Sigmoid colon (tissue), 7 donors: Measurements from ENCODE around the gene RPTOR. TPM values are rescaled to one million over a fixed set of nuclear protein-coding genes. Genes with fewer than 3 reads are reported as not detected.

Experiments used
- DNase-seq: peaks from one replicate; pipeline ENCODE4 v3.0.0-alpha.2; 2019
- H3K27ac ChIP-seq, 4 donors: fragments of 200-600 bp; sonication (generic); one replicate each; pipeline ENCODE4 v1.5.1; 2016 to 2019; ENCODE audit warnings: mild to moderate bottlenecking in 1 of 4
- H3K27me3 ChIP-seq, 3 donors: fragments of 200-600 bp; sonication (generic); one replicate each; pipeline ENCODE4 v1.5.1; 2019; ENCODE audit warnings: mild to moderate bottlenecking in 1 of 3
- H3K36me3 ChIP-seq, 4 donors: fragments of 200-600 bp; sonication (generic); one replicate each; pipeline ENCODE4 v1.5.1; 2016 to 2019
- H3K4me1 ChIP-seq, 4 donors: fragments of 200-600 bp; sonication (generic); one replicate each; pipeline ENCODE4 v1.5.1; 2017 to 2019
- H3K4me3 ChIP-seq, 4 donors: fragments of 200-600 bp; sonication (generic); one replicate each; pipeline ENCODE4 v1.5.1; 2017 to 2019; ENCODE audit warnings: mild to moderate bottlenecking in 2 of 4, moderate library complexity in 1 of 4
- H3K9me3 ChIP-seq, 4 donors: fragments of 200-600 bp in 3 of 4; sonication (generic) in 3 of 4; one replicate each; pipeline versions ENCODE4 v1.5.1 to v1.6.1; 2013 to 2019
- EP300 ChIP-seq, 4 donors: sonication (generic); formaldehyde crosslinking; IDR thresholded peaks; one replicate each; pipeline ENCODE4 v1.6.1; 2017; ENCODE audit warnings: antibody characterized with exemption in 4 of 4
- POLR2A ChIP-seq, 2 donors: fragments of 450-650 bp; IDR thresholded peaks; one replicate each; pipeline ENCODE4 v1.6.1; 2016; ENCODE audit warnings: antibody characterized with exemption in 2 of 2, mild to moderate bottlenecking in 2 of 2, moderate library complexity in 2 of 2
- POLR2AphosphoS5 ChIP-seq, 4 donors: sonication (generic); formaldehyde crosslinking; IDR thresholded peaks; one replicate each; pipeline ENCODE4 v1.6.1; 2017; ENCODE audit warnings: antibody characterized with exemption in 4 of 4
- WGBS, 2 donors: extraction: QIAGEN DNeasy Blood & Tissue Kit; methylation state at CpG; one replicate each; pipeline ENCODE4 v1.1.7; 2013; 5-methylcytosine and 5-hydroxymethylcytosine counted together
- intact Hi-C: fragments of 100-400 bp; cut with DNase I; formaldehyde crosslinking; loops from one replicate; pipeline ENCODE4 v1.15.1; 2023
- polyA plus RNA-seq, 3 donors: library from polyadenylated mRNA; stranded (reverse); fragments of 200-250 nt; gene quantifications; one replicate each; pipeline ENCODE4 v1.2.3, GENCODE V29; 2013
- total RNA-seq, 4 donors: library from RNA; depleted of rRNA; stranded (reverse); fragments of >200 nt; gene quantifications; one replicate each; pipeline ENCODE4 v1.1.0, GENCODE V29; 2016
- TF ChIP-seq, protein P1 (sequence below), 4 experiments: fragments of 450-650 bp in 3 of 4; fragments of 200-600 bp in 1 of 4; IDR thresholded peaks; one replicate each; pipeline ENCODE4 v1.5.1; 2016 to 2019; ENCODE audit warnings: antibody characterized with exemption in 4 of 4, mild to moderate bottlenecking in 3 of 4, moderate library complexity in 2 of 4
- donor health status: healthy with polysubstance abuse.
- donor health status: Bipolar disorder and iron deficiency.
- donor health status: healthy.

RPTOR gene
- total and polyA plus RNA-seq, 7 donors, result 3.7 to 68.7 (median 22.9) TPM

DNA sequence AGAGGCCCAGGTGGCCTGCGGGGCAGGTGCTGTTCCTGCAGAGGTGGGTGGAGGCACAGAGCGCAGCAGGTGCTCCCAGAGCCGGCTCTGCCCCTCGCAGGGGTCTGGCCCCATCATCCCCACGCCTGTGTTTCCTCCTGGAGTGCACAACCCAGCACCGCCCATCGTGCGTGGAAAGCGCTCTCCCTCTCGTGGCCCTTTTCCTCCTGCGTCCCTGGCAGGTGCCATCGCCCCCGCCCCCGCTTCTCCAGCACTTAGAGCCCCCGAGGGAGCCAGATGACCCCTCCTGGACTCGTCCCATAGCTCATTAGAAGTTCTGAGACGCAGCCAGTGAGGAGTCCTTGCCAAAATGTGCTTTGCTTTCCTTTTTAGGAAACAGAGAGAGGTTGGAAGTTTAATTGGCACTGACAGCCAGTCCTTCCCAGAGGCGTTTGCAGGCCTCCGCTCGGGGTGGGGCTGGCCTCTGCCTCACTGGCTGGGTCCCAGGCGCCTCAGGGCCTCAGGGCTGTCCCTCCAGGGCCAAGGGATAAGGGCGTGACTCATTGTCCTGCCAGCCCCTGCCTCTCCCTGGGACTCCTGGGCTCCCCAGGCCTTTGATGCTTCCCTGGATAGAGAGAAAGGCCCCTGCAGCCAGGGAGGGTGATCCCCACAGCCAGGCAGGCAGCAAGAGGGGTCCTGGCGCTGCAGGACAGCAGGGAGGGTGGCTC is 414.8 kb downstream of the RPTOR start:
- Histone ChIP-seq H3K9me3 (no peaks in the 10 kb centered on the region), H3K27ac (peak overlapping the region; percentile 91 to 93 (median 91)), H3K4me1 (peaks cover 0 to 46% (median 44%) of the 10 kb centered on the region in 4 donors), H3K36me3 (peaks cover 0 to 9% (median 2%) of the 10 kb centered on the region in 4 donors), H3K27me3 (no peaks in the 10 kb centered on the region), H3K4me3 (peak overlapping the region in 1 of 4 donors; percentile 6)
- DNase-seq, result peak; percentile 98
- 63 to 67% methylated on average over 23 of the region's 23 CpGs for WGBS, 2 donors
- TF ChIP-seq POLR2AphosphoS5 (IDR thresholded peaks at IDR 0.05), result peak; percentile 67 to 88 (median 80)
- peak in 3 of 4 donors; percentile 53 to 85 (median 77) for TF ChIP-seq EP300 (IDR thresholded peaks at IDR 0.05)
- TF ChIP-seq POLR2A (IDR thresholded peaks at IDR 0.05), result no peak
- TF ChIP-seq, protein P1, sequence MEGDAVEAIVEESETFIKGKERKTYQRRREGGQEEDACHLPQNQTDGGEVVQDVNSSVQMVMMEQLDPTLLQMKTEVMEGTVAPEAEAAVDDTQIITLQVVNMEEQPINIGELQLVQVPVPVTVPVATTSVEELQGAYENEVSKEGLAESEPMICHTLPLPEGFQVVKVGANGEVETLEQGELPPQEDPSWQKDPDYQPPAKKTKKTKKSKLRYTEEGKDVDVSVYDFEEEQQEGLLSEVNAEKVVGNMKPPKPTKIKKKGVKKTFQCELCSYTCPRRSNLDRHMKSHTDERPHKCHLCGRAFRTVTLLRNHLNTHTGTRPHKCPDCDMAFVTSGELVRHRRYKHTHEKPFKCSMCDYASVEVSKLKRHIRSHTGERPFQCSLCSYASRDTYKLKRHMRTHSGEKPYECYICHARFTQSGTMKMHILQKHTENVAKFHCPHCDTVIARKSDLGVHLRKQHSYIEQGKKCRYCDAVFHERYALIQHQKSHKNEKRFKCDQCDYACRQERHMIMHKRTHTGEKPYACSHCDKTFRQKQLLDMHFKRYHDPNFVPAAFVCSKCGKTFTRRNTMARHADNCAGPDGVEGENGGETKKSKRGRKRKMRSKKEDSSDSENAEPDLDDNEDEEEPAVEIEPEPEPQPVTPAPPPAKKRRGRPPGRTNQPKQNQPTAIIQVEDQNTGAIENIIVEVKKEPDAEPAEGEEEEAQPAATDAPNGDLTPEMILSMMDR (IDR thresholded peaks at IDR 0.05), result no peak
- intact Hi-C loops, result loop anchor here (2.0 to 10.0 kb wide), 3 partner anchors 17 to 505 kb away; no protein-coding TSS in a partner anchor

DNA sequence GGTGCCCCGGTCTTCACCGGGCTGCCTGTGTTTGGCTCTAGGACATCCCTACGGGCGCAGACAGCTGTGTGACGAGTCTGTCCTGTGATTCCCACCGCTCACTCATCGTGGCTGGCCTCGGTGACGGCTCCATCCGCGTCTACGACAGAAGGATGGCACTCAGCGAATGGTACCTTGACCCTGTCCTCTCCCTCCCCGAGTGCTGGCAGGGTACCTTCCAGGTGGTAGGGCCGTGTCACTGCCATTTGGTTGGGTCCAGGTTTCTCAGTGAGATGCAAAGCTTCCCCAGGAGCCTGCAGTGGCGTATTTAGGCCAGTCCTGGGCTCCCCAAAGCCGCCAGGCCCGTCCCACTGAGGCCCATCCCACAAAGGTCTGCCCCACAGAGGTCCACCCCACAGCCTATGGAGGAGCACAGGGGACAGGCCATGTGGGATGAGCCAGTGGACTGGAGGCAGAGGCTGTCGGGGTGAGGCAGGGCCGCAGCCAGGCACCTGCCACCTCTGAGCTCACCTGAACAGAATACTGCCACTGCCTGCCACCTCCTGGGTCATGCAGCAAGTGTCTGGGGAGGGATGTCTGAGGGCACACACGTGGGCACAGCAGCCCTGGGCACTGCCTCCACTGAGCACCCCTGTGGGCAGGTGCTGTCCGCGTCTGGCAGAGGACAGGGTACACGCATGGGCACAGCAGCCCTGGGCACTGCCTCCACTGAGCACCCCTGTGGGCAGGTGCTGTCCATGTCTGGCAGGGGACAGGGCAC is 415.6 kb downstream of the RPTOR start:
- WGBS, 2 donors, result 89 to 91% methylated on average over 24 of the region's 24 CpGs
- Histone ChIP-seq H3K9me3 (no peaks in the 10 kb centered on the region), H3K4me1 (peaks cover 0 to 46% (median 44%) of the 10 kb centered on the region in 4 donors), H3K36me3 (peaks cover 0 to 16% (median 3%) of the 10 kb centered on the region in 4 donors), H3K27ac (peak overlapping the region; percentile 91 to 93 (median 91)), H3K4me3 (peak overlapping the region in 1 of 4 donors; percentile 6), H3K27me3 (no peaks in the 10 kb centered on the region)
- no peak for TF ChIP-seq POLR2A (IDR thresholded peaks at IDR 0.05)
- TF ChIP-seq, protein P1 (IDR thresholded peaks at IDR 0.05), result no peak
- TF ChIP-seq POLR2AphosphoS5 (IDR thresholded peaks at IDR 0.05), result no peak
- no peak for TF ChIP-seq EP300 (IDR thresholded peaks at IDR 0.05)
- DNase-seq, result no peak
- intact Hi-C loops, result loop anchor here (10.0 kb wide), 1 partner anchor 505 kb away; no protein-coding TSS in a partner anchor

DNA sequence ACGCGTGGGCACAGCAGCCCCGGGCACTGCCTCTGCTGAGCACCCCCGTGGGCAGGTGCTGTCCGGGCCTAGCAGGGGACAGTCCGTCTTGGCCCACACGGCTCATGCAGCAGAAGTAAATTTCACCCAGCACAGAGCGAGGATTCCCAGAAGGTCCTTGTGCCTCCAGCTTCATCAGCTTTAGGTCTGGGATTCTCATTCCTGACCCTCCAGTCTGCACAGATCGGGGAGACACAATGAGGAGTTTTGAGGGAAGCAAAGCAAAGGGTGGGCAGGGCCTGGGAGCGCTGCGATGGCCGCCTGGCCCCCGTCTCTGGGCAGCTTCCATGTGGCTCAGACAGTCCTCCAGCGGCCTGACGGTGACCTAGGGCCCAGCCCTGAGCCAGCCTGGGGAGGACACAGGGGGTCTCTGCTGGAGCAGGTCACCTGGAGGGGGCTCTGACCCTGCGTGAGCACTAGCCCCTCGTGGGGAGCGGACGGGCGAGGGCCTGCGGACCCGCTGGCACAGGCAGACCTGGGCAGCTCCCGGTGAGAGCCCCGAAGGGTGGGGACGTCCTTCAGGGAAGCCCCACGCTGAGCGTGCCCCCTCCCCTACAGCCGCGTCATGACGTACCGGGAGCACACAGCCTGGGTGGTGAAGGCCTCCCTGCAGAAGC is 416.3 kb downstream of the RPTOR start:
- H3K36me3 ChIP-seq, result peaks cover 0 to 23% (median 3%) of the 10 kb centered on the region in 4 donors

More for the DNA sequence above, 416.3 kb downstream of the RPTOR start:
- Histone ChIP-seq H3K27me3 (no peaks in the 10 kb centered on the region), H3K4me1 (peaks cover 0 to 46% (median 44%) of the 10 kb centered on the region in 4 donors), H3K27ac (peak overlapping the region; percentile 91 to 93 (median 91)), H3K9me3 (no peaks in the 10 kb centered on the region), H3K4me3 (no peak overlapping the region)
- DNase-seq, result no peak
- WGBS, 2 donors, result 95 to 97% methylated on average over 31 of the region's 31 CpGs
- no peak for TF ChIP-seq POLR2AphosphoS5 (IDR thresholded peaks at IDR 0.05)
- TF ChIP-seq, protein P1 (IDR thresholded peaks at IDR 0.05), result no peak
- no peak for TF ChIP-seq EP300 (IDR thresholded peaks at IDR 0.05)
- no peak for TF ChIP-seq POLR2A (IDR thresholded peaks at IDR 0.05)
- intact Hi-C loops, result loop anchor here (10.0 kb wide), 1 partner anchor 506 kb away; no protein-coding TSS in a partner anchor
